Left cardiac atrium (tissue), 4 donors: ENCODE data around the gene RACGAP1. TPM values are rescaled to one million over a fixed set of nuclear protein-coding genes. Genes with fewer than 3 reads are reported as not detected.

ENCODE experiments used
- ATAC-seq, 2 donors: fragments of 200-7000 bp; cut with Tn5 transposase; one replicate each; pipeline ENCODE4 v1.9.1; 2020; ENCODE audit warnings: mild to moderate bottlenecking in 2 of 2, moderate library complexity in 2 of 2
- DNase-seq: peaks from one replicate; pipeline ENCODE4 v3.0.0-alpha.2; 2020
- intact Hi-C, 2 donors: fragments of 100-400 bp; cut with DNase I; formaldehyde crosslinking; loops; one replicate each; pipeline versions ENCODE4 v1.14.1 to v1.15.1; 2022 to 2023
- total RNA-seq, 2 donors: library from RNA; stranded (reverse); fragmentation: NEBNext Ultra II Directional; extraction: Animal tissue kit (Norgen Biotek cat#: 25700); gene quantifications; one replicate each; pipeline ENCODE4 v1.2.1, GENCODE V29; 2021
- donor health status: DM: no; HTN: yes; CAD: no.
- donor health status: DM: no; HTN: yes; CAD: no; lungs with severe emphysema.
- donor health status: DM: yes; HTN: yes; CAD: no.
- donor health status: Dilated cardiomyopathy.

The RACGAP1 gene
- total RNA-seq, 2 donors from 2014 or later, result 4.8 to 10.4 TPM

GRCh38 chr12:49979016-49979586 lies 46.2 kb downstream of the RACGAP1 start:
- ATAC-seq (no peak), DNase-seq (no peak)
- intact Hi-C loops, result loop anchor here in 1 of 2 donors (10.0 kb wide), 1 partner anchor 206 kb away; no protein-coding TSS in a partner anchor

GRCh38 chr12:49978125-49978524 lies 47.2 kb downstream of the RACGAP1 start:
- ATAC-seq (no peak), DNase-seq (no peak)
- intact Hi-C loops, result loop anchor here in 1 of 2 donors (10.0 kb wide), 1 partner anchor 207 kb away; no protein-coding TSS in a partner anchor

- intact Hi-C loops, result loop anchor here in 1 of 2 donors (10.0 kb wide), 1 partner anchor 208 kb away; no protein-coding TSS in a partner anchor
- no peak for ATAC-seq
- no peak for DNase-seq
These were observed 48.7 kb downstream of the RACGAP1 start for GRCh38 chr12:49976557-49976956.

- DNase-seq (no peak), ATAC-seq (peak in 1 of 2 donors; percentile 3)
- intact Hi-C loops, result loop anchor here in 1 of 2 donors (10.0 kb wide), 1 partner anchor 209 kb away; no protein-coding TSS in a partner anchor
These were observed 50.0 kb downstream of the RACGAP1 start for GRCh38 chr12:49975318-49975761.

- intact Hi-C loops, result loop anchor here in 1 of 2 donors (10.0 kb wide), 1 partner anchor 210 kb away; no protein-coding TSS in a partner anchor
- DNase-seq (no peak), ATAC-seq (peak; percentile 27 to 45)
These were observed 50.5 kb downstream of the RACGAP1 start for GRCh38 chr12:49974677-49975317.

- intact Hi-C loops, result loop anchor here in 1 of 2 donors (10.0 kb wide), 1 partner anchor 211 kb away; no protein-coding TSS in a partner anchor
These were observed 51.0 kb downstream of the RACGAP1 start for GRCh38 chr12:49974231-49974675.

GRCh38 chr12:49973361-49973830 lies 51.9 kb downstream of the RACGAP1 start:
- no peak for ATAC-seq

More at GRCh38 chr12:49974231-49974675, 51.0 kb downstream of the RACGAP1 start:
- DNase-seq (peak; percentile 79), ATAC-seq (peak; percentile 87 to 89)

GRCh38 chr12:49972641-49973360 lies 52.5 kb downstream of the RACGAP1 start, which contains the start of gene AQP6:
Gene AQP6, plus strand, starts transcription at chr12:49972947. Its CDS starts 227 bp downstream, at chr12:49973174.
- no peak for ATAC-seq
- intact Hi-C loops, result loop anchor here in 1 of 2 donors (10.0 kb wide), 1 partner anchor 212 kb away; no protein-coding TSS in a partner anchor
- no peak for DNase-seq

More at GRCh38 chr12:49973361-49973830, 51.9 kb downstream of the RACGAP1 start:
- DNase-seq, result no peak
- intact Hi-C loops, result loop anchor here in 1 of 2 donors (10.0 kb wide), 1 partner anchor 211 kb away; no protein-coding TSS in a partner anchor

- no peak for ATAC-seq
- no peak for DNase-seq
- intact Hi-C loops, result loop anchor here in 1 of 2 donors (10.0 kb wide), 1 partner anchor 213 kb away; no protein-coding TSS in a partner anchor
These were observed 53.2 kb downstream of the RACGAP1 start for GRCh38 chr12:49972129-49972528.

- DNase-seq, result no peak
- ATAC-seq, result no peak
- intact Hi-C loops, result loop anchor here in 1 of 2 donors (10.0 kb wide), 1 partner anchor 214 kb away; no protein-coding TSS in a partner anchor
These were observed 54.2 kb downstream of the RACGAP1 start for GRCh38 chr12:49971141-49971540.

- ATAC-seq, result no peak
- intact Hi-C loops, result loop anchor here in 1 of 2 donors (10.0 kb wide), 1 partner anchor 214 kb away; no protein-coding TSS in a partner anchor
- DNase-seq, result no peak
These were observed 54.6 kb downstream of the RACGAP1 start for GRCh38 chr12:49970658-49971057.

GRCh38 chr12:49969651-49970429 lies 55.5 kb downstream of the RACGAP1 start:
- ATAC-seq, result no peak
- DNase-seq, result no peak
- intact Hi-C loops, result loop anchor here (5.0 to 10.0 kb wide), 2 partner anchors 87 to 215 kb away; partner anchors contain the start of gene ASIC1 (in 1 of the 2)

- intact Hi-C loops, result loop anchor here in 1 of 2 donors (5.0 kb wide), 1 partner anchor 88 kb away; the partner anchor contains the start of gene ASIC1
- DNase-seq (no peak), ATAC-seq (no peak)
These were observed 56.3 kb downstream of the RACGAP1 start for GRCh38 chr12:49969027-49969426.

GRCh38 chr12:49968471-49968870 lies 56.8 kb downstream of the RACGAP1 start:
- ATAC-seq (no peak), DNase-seq (no peak)
- intact Hi-C loops, result loop anchor here in 1 of 2 donors (5.0 kb wide), 1 partner anchor 89 kb away; the partner anchor contains the start of gene ASIC1

- ATAC-seq (no peak), DNase-seq (no peak)
- intact Hi-C loops, result loop anchor here (2.0 to 5.0 kb wide), 2 partner anchors 89 kb away; partner anchors contain the start of gene ASIC1 (in 2 of the 2)
These were observed 57.5 kb downstream of the RACGAP1 start for GRCh38 chr12:49967777-49968250.

- peak; percentile 93 for DNase-seq
- intact Hi-C loops, result loop anchor here (2.0 to 5.0 kb wide), 2 partner anchors 90 kb away; partner anchors contain the start of gene ASIC1 (in 2 of the 2)
- peak; percentile 78 to 85 for ATAC-seq
These were observed 58.1 kb downstream of the RACGAP1 start for GRCh38 chr12:49967042-49967776.
